ENCODE measurements around the gene MLEC.

DNA sequence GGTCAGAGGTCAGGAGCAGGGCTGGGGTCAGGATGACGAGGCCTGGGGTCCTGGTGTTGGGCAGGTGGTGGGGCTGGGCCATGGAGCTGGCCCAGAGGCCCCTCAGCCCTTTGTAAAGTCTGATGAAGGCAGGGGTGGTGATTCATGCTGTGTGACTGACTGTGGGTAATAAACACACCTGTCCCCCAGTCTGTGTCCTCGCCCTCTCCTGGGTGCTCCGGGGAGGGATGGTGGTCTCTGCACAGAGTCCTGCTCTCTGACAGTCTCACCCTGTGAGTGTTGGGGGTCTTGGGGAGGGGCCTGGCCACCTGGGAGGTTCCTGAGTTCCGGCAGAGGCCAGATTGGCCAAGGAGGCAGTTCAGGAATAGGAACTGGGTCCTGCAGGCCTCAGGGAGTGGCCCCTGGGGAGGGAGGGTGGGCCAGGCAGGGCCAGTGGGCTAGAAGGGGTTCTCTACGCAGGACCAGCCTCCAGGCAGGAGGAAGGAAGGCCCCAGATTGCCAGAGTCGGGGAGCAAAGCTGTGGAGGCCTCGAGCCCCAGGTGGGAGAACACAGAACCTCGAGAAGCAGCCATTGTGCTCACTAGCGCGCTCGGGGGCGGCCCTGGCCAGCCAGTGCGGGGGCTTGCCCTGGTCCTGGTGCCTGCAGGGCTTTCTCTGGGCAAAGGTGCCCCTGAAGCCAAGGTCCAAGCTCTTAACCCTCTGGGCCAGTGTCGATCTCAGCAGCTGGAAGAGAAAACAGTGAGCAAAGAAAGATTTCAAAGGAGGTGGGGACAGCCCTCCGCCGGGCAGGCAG lies 53.1 kb downstream of the MLEC start:
- TF ChIP-seq, protein P1, sequence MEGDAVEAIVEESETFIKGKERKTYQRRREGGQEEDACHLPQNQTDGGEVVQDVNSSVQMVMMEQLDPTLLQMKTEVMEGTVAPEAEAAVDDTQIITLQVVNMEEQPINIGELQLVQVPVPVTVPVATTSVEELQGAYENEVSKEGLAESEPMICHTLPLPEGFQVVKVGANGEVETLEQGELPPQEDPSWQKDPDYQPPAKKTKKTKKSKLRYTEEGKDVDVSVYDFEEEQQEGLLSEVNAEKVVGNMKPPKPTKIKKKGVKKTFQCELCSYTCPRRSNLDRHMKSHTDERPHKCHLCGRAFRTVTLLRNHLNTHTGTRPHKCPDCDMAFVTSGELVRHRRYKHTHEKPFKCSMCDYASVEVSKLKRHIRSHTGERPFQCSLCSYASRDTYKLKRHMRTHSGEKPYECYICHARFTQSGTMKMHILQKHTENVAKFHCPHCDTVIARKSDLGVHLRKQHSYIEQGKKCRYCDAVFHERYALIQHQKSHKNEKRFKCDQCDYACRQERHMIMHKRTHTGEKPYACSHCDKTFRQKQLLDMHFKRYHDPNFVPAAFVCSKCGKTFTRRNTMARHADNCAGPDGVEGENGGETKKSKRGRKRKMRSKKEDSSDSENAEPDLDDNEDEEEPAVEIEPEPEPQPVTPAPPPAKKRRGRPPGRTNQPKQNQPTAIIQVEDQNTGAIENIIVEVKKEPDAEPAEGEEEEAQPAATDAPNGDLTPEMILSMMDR (IDR thresholded peaks at IDR 0.05; ENCODE audit: insufficient read depth, low read length), result no peak
- no peak for TF ChIP-seq POLR2AphosphoS5 (IDR thresholded peaks at IDR 0.05; ENCODE audit: low read depth)
- no peak for TF ChIP-seq GABPA (IDR thresholded peaks at IDR 0.05; ENCODE audit: low read depth)
- TF ChIP-seq, protein P2, sequence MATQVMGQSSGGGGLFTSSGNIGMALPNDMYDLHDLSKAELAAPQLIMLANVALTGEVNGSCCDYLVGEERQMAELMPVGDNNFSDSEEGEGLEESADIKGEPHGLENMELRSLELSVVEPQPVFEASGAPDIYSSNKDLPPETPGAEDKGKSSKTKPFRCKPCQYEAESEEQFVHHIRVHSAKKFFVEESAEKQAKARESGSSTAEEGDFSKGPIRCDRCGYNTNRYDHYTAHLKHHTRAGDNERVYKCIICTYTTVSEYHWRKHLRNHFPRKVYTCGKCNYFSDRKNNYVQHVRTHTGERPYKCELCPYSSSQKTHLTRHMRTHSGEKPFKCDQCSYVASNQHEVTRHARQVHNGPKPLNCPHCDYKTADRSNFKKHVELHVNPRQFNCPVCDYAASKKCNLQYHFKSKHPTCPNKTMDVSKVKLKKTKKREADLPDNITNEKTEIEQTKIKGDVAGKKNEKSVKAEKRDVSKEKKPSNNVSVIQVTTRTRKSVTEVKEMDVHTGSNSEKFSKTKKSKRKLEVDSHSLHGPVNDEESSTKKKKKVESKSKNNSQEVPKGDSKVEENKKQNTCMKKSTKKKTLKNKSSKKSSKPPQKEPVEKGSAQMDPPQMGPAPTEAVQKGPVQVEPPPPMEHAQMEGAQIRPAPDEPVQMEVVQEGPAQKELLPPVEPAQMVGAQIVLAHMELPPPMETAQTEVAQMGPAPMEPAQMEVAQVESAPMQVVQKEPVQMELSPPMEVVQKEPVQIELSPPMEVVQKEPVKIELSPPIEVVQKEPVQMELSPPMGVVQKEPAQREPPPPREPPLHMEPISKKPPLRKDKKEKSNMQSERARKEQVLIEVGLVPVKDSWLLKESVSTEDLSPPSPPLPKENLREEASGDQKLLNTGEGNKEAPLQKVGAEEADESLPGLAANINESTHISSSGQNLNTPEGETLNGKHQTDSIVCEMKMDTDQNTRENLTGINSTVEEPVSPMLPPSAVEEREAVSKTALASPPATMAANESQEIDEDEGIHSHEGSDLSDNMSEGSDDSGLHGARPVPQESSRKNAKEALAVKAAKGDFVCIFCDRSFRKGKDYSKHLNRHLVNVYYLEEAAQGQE (IDR thresholded peaks at IDR 0.05; ENCODE audit: insufficient replicate concordance, low read depth), result no peak
